CD4-positive, alpha-beta T cell (primary cell): ENCODE results near the gene NDUFA12. TPM values are rescaled to one million over a fixed set of nuclear protein-coding genes. Genes with fewer than 3 reads are reported as not detected.

Experiments
- ATAC-seq: fragments of 200-7000 bp; cut with Tn5 transposase; one replicate; pipeline ENCODE4 v1.10.0; 2022; ENCODE audit warnings: mild to moderate bottlenecking; ENCODE audit not compliant: poor library complexity
- CTCF ChIA-PET: fragments of 350-600 bp; sonication (Branson Sonifier 250); formaldehyde crosslinking; loops from one replicate; lab custom pipeline; 2021; ENCODE audit warnings: antibody characterized with exemption, inconsistent platforms; lab: Charles Lee
- POLR2A ChIA-PET: fragments of 350-600 bp; sonication (Branson Sonifier 250); formaldehyde crosslinking; loops from one replicate; lab custom pipeline; 2021; ENCODE audit warnings: antibody characterized with exemption, inconsistent platforms; lab: Charles Lee
- DNase-seq, 14 experiments: peaks; one replicate each; pipeline ENCODE4 v3.0.0-alpha.2; 2013 to 2020; ENCODE audit warnings: mixed read lengths in 2 of 14
- H3K27ac ChIP-seq, 2 donors: one replicate each; pipeline versions ENCODE4 v1.5.1 to v1.7.0; 2013; ENCODE audit warnings: low read length in 2 of 2, low read depth in 1 of 2, mild to moderate bottlenecking in 1 of 2
- H3K27me3 ChIP-seq, 2 experiments: 1 replicate in 1 of 2; 2 replicates in 1 of 2; pipeline versions ENCODE4 v1.6.1 to v1.7.0; 2013; ENCODE audit warnings: low read length in 2 of 2, control low read depth in 1 of 2, mild to moderate bottlenecking in 1 of 2, moderate library complexity in 1 of 2; ENCODE audit not compliant: insufficient read depth in 2 of 2, control insufficient read depth in 1 of 2
- H3K36me3 ChIP-seq: one replicate; pipeline ENCODE4 v1.6.1; 2013; ENCODE audit warnings: low read length, control low read depth; ENCODE audit not compliant: insufficient read depth
- H3K4me1 ChIP-seq: one replicate; pipeline ENCODE4 v1.6.1; 2013; ENCODE audit warnings: low read length, control low read depth; ENCODE audit not compliant: insufficient read depth
- H3K4me3 ChIP-seq: one replicate; pipeline ENCODE4 v1.5.1; 2013; ENCODE audit warnings: mild to moderate bottlenecking, low read length, moderate library complexity
- H3K9me3 ChIP-seq, 2 experiments: 1 replicate in 1 of 2; 2 replicates in 1 of 2; pipeline versions ENCODE4 v1.6.1 to v1.7.0; 2013; ENCODE audit warnings: low read length in 2 of 2, mild to moderate bottlenecking in 2 of 2, control low read depth in 1 of 2, moderate library complexity in 1 of 2; ENCODE audit not compliant: control insufficient read depth in 1 of 2, insufficient read depth in 1 of 2
- H3K27ac Mint-ChIP-seq: one replicate; pipeline ENCODE4 v1.8.0; 2020; ENCODE audit warnings: mixed read lengths
- H3K27me3 Mint-ChIP-seq: one replicate; pipeline ENCODE4 v1.8.0; 2021; ENCODE audit warnings: mixed read lengths
- H3K36me3 Mint-ChIP-seq: one replicate; pipeline ENCODE4 v1.8.0; 2021; ENCODE audit warnings: low read depth, mixed read lengths
- H3K4me1 Mint-ChIP-seq: one replicate; pipeline ENCODE4 v1.8.0; 2021; ENCODE audit warnings: low read depth, mixed read lengths
- H3K4me3 Mint-ChIP-seq: one replicate; pipeline ENCODE4 v1.8.0; 2020; ENCODE audit warnings: mild to moderate bottlenecking, mixed read lengths
- H3K9me3 Mint-ChIP-seq: one replicate; pipeline ENCODE4 v1.8.0; 2020; ENCODE audit warnings: mixed read lengths
- intact Hi-C, 2 experiments: fragments of 100-400 bp; cut with DNase I in 1 of 2; cut with micrococcal nuclease in 1 of 2; formaldehyde crosslinking; loops; one replicate each; pipeline versions ENCODE4 v1.15.1 to v1.9.0; 2023 to 2025; cut with DNase I, micrococcal nuclease
- total RNA-seq, 174 experiments: library from RNA in 2 of 174; stranded (reverse) in 2 of 174; gene quantifications; one replicate each; pipeline ENCODE4 v1.2.3 and lab custom pipeline; 2021 to 2026
- TF ChIP-seq, protein P1 (sequence below): fragments of 200-600 bp; IDR thresholded peaks from one replicate; pipeline ENCODE4 v1.8.0; 2022; ENCODE audit warnings: antibody characterized with exemption, mild to moderate bottlenecking

NDUFA12 gene
- total RNA-seq, 2 experiments from 2014 or later = 43.3 to 43.7 TPM

DNA sequence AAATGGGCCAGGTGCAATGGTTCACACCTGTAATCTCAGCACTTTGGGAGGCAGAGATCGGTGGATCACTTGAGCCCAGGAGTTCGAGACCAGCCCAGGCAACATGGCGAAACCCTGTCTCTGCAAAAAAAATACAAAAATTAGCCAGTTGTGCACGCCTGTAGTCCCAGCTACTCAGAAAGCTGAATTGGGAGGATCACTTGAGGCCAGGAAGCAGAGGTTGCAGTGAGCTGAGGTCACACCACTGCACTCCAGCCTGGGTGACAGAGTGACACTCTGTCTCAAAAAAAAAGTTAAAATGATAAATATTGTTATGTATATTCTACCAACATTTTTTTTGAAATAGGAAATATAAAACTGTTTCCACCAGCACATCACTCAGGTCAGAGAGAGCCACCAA, 64.9 kb downstream of the NDUFA12 start:
- H3K4me3 Mint-ChIP-seq = no peak overlapping the region
- H3K4me3 ChIP-seq = no peak overlapping the region
- no peaks in the 10 kb centered on the region for H3K36me3 ChIP-seq
- no peaks in the 10 kb centered on the region for H3K27me3 Mint-ChIP-seq
- no peaks in the 10 kb centered on the region for H3K27me3 ChIP-seq
- H3K9me3 ChIP-seq = peaks cover 0 to 3% of the 10 kb centered on the region in 2 experiments
- H3K36me3 Mint-ChIP-seq = no peaks in the 10 kb centered on the region
- CTCF ChIA-PET = no interaction called here
- ATAC-seq = no peak
- H3K27ac ChIP-seq = no peak overlapping the region
- H3K4me1 Mint-ChIP-seq = peaks cover 25% of the 10 kb centered on the region
- H3K27ac Mint-ChIP-seq = no peak overlapping the region
- peak in 1 of 14 experiments; percentile 28 for DNase-seq
- intact Hi-C loops = no loop called here
- H3K9me3 Mint-ChIP-seq = no peaks in the 10 kb centered on the region
- TF ChIP-seq, protein P1, sequence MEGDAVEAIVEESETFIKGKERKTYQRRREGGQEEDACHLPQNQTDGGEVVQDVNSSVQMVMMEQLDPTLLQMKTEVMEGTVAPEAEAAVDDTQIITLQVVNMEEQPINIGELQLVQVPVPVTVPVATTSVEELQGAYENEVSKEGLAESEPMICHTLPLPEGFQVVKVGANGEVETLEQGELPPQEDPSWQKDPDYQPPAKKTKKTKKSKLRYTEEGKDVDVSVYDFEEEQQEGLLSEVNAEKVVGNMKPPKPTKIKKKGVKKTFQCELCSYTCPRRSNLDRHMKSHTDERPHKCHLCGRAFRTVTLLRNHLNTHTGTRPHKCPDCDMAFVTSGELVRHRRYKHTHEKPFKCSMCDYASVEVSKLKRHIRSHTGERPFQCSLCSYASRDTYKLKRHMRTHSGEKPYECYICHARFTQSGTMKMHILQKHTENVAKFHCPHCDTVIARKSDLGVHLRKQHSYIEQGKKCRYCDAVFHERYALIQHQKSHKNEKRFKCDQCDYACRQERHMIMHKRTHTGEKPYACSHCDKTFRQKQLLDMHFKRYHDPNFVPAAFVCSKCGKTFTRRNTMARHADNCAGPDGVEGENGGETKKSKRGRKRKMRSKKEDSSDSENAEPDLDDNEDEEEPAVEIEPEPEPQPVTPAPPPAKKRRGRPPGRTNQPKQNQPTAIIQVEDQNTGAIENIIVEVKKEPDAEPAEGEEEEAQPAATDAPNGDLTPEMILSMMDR = no peak
- peaks cover 21% of the 10 kb centered on the region for H3K4me1 ChIP-seq
- POLR2A ChIA-PET = no interaction called here

DNA sequence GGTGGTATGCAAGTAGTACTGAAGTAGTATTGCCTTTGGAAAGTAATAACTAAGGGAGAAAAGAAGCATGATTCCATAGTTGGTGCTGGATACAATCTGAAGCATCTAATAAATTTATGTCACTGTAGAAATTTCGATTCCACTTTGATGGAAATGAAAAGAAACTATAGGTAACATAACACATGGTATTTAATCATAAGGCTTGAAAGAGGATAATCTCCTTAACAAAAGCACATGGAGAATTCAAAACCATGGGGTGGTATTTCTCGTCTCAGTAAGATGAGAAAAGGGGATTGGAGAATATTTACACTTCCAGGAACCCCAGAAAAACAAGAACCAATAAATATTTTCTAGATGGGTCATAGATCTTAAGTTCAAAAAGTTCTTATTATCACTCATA, 72.7 kb downstream of the NDUFA12 start:
- Histone ChIP-seq H3K9me3 (no peaks in the 10 kb centered on the region), H3K4me3 (no peak overlapping the region), H3K4me1 (no peaks in the 10 kb centered on the region), H3K36me3 (no peaks in the 10 kb centered on the region), H3K27me3 (no peaks in the 10 kb centered on the region), H3K27ac (no peak overlapping the region)
- CTCF ChIA-PET = no interaction called here
- Mint-ChIP-seq H3K36me3 (no peaks in the 10 kb centered on the region), H3K9me3 (no peaks in the 10 kb centered on the region), H3K27me3 (no peaks in the 10 kb centered on the region), H3K4me3 (no peak overlapping the region), H3K4me1 (no peaks in the 10 kb centered on the region), H3K27ac (no peak overlapping the region)
- POLR2A ChIA-PET = no interaction called here
- TF ChIP-seq, protein P1 = no peak
- DNase-seq = no peak
- intact Hi-C loops = loop anchor here in 1 of 2 experiments (5.0 kb wide), 1 partner anchor 1243 kb away; no protein-coding TSS in a partner anchor
- ATAC-seq = no peak

DNA sequence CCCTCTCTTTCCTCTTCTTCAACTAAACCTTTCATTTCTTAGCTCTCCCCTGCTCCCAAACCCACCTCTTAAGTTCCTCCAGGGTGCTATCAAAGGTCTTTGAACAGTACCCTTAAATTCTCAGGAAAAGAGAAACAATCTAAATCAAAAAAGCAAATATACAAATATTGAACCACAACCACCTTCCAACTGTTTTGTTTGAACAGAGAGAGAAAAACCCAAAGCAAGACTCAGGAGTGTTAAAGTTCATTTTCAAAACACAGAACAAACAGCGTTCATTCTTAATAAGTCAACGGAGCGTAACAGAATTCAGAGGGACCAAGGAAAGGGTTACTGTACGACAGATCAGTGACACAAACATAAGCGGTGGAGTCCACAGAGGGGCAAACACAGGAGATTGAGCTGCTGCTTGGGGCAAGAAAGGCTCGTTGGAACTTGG, 73.3 kb downstream of the NDUFA12 start:
- ChIA-PET POLR2A (interaction anchor here (0.6 kb wide), 1 partner anchor 44 kb away, joined by 3 read pairs; no protein-coding TSS in a partner anchor), CTCF (no interaction called here)
- Histone ChIP-seq H3K4me3 (no peak overlapping the region), H3K36me3 (no peaks in the 10 kb centered on the region), H3K27ac (no peak overlapping the region), H3K27me3 (no peaks in the 10 kb centered on the region), H3K4me1 (no peaks in the 10 kb centered on the region), H3K9me3 (no peaks in the 10 kb centered on the region)
- DNase-seq (no peak), ATAC-seq (no peak)
- Mint-ChIP-seq H3K27me3 (no peaks in the 10 kb centered on the region), H3K9me3 (no peaks in the 10 kb centered on the region), H3K36me3 (no peaks in the 10 kb centered on the region), H3K27ac (no peak overlapping the region), H3K4me3 (no peak overlapping the region), H3K4me1 (no peaks in the 10 kb centered on the region)
- TF ChIP-seq, protein P1 = no peak
- intact Hi-C loops = loop anchor here in 1 of 2 experiments (5.0 kb wide), 1 partner anchor 1243 kb away; no protein-coding TSS in a partner anchor
